Measurements from ENCODE around the gene ZNF200.

GRCh38 chr16:3220839-3221238 is 14.1 kb downstream of the ZNF200 start:
- TF ChIP-seq CTCF (IDR thresholded peaks at IDR 0.05) = no peak
- no peak for TF ChIP-seq POLR2A (IDR thresholded peaks at IDR 0.05)
